Esophagus mucosa (tissue), 1 donor: ENCODE measurements around the gene L1CAM. TPM values are rescaled to one million over a fixed set of nuclear protein-coding genes. Genes with fewer than 3 reads are reported as not detected.

Source experiments
- ATAC-seq: fragments of 200-7000 bp; cut with Tn5 transposase; one replicate; pipeline ENCODE4 v1.9.1; 2020
- total RNA-seq: library from RNA; stranded (reverse); gene quantifications from one replicate; pipeline ENCODE4 v1.2.4, GENCODE V29; 2023
- donor health status: DM: yes; HTN: yes; CAD: no.

The L1CAM gene
- total RNA-seq, 1 donor from 2014 or later: 0.80 TPM

- ATAC-seq: no peak
Measured at GRCh38 chrX:153863251-153863991, 22.6 kb downstream of the L1CAM start.

- ATAC-seq: no peak
Measured at GRCh38 chrX:153862369-153863250, 23.4 kb downstream of the L1CAM start.

GRCh38 chrX:153861733-153862310 lies 24.2 kb downstream of the L1CAM start:
- ATAC-seq: no peak

- ATAC-seq: peak; percentile 69
Measured at GRCh38 chrX:153861151-153861550, 24.8 kb downstream of the L1CAM start.

- no peak for ATAC-seq
Measured at GRCh38 chrX:153857348-153857903, 28.5 kb downstream of the L1CAM start.

GRCh38 chrX:153854702-153855101 lies 31.3 kb downstream of the L1CAM start:
- ATAC-seq: no peak

- ATAC-seq: no peak
Measured at GRCh38 chrX:153853902-153854267, 32.1 kb downstream of the L1CAM start.

- no peak for ATAC-seq
Measured at GRCh38 chrX:153853180-153853901, 32.6 kb downstream of the L1CAM start.

- ATAC-seq: no peak
Measured at GRCh38 chrX:153851981-153852380, 34.0 kb downstream of the L1CAM start.

GRCh38 chrX:153848325-153848724 lies 37.6 kb downstream of the L1CAM start:
- no peak for ATAC-seq

GRCh38 chrX:153845842-153846241 lies 40.1 kb downstream of the L1CAM start:
- ATAC-seq: no peak

GRCh38 chrX:153845195-153845594 lies 40.8 kb downstream of the L1CAM start:
- no peak for ATAC-seq

GRCh38 chrX:153844509-153845082 lies 41.4 kb downstream of the L1CAM start:
- no peak for ATAC-seq

GRCh38 chrX:153836921-153837320 lies 49.1 kb downstream of the L1CAM start:
- ATAC-seq: no peak

GRCh38 chrX:153832728-153833127 lies 53.2 kb downstream of the L1CAM start:
- no peak for ATAC-seq

GRCh38 chrX:153831429-153832150 lies 54.4 kb downstream of the L1CAM start:
- ATAC-seq: no peak

- ATAC-seq: no peak
Measured at GRCh38 chrX:153830640-153831428, 55.1 kb downstream of the L1CAM start.

GRCh38 chrX:153829799-153830639 lies 56.0 kb downstream of the L1CAM start, which contains the start of gene PDZD4:
Gene PDZD4 (minus strand): TSS chrX:153830544. CDS start chrX:153830298, 246 bp downstream.
- ATAC-seq: peak; percentile 24

- ATAC-seq: no peak
Measured at GRCh38 chrX:153829549-153829798, 56.5 kb downstream of the L1CAM start.
